CD14-positive monocyte (primary cell): ENCODE data around the gene RSPH3. TPM values are rescaled to one million over a fixed set of nuclear protein-coding genes. Genes with fewer than 3 reads are reported as not detected.
"Not testable (repeated sequence)": the region's sequence is repeated elsewhere in the genome, so short reads cannot be mapped to it uniquely, and the experiment has no call there.

ENCODE experiments used
- DNase-seq, 3 donors: peaks; one replicate each; pipeline ENCODE4 v3.0.0-alpha.2; 2011 to 2022
- H2AFZ ChIP-seq: 2 replicates; pipeline ENCODE4 v1.6.0; 2012; ENCODE audit warnings: mild to moderate bottlenecking, low read depth, low read length, inconsistent platforms; ENCODE audit not compliant: insufficient read depth, poor library complexity, severe bottlenecking
- H3K27ac ChIP-seq, 2 donors: 1 replicate in 1 of 2; 2 replicates in 1 of 2; pipeline ENCODE4 v1.5.1; 2012 to 2013; ENCODE audit warnings: low read length in 2 of 2, control low read depth in 1 of 2, inconsistent platforms in 1 of 2, low read depth in 1 of 2, mild to moderate bottlenecking in 1 of 2
- H3K27me3 ChIP-seq, 2 donors: one replicate each; pipeline versions ENCODE4 v1.6.0 to v1.6.1; 2011 to 2013; ENCODE audit warnings: low read length in 2 of 2; ENCODE audit not compliant: control insufficient read depth in 2 of 2, insufficient read depth in 2 of 2
- H3K36me3 ChIP-seq, 2 donors: replicated peaks in 1 of 2; 1 replicate in 1 of 2; 2 replicates in 1 of 2; pipeline versions ENCODE4 v1.5.1 to v1.6.1; 2012 to 2013; ENCODE audit warnings: low read length in 2 of 2, control low read depth in 1 of 2, inconsistent platforms in 1 of 2, mild to moderate bottlenecking in 1 of 2; ENCODE audit not compliant: insufficient read depth in 2 of 2, control insufficient read depth in 1 of 2
- H3K4me1 ChIP-seq, 2 donors: 1 replicate in 1 of 2; 2 replicates in 1 of 2; pipeline versions ENCODE4 v1.5.1 to v1.6.1; 2012 to 2013; ENCODE audit warnings: low read length in 2 of 2, control low read depth in 1 of 2, inconsistent platforms in 1 of 2, mild to moderate bottlenecking in 1 of 2, moderate library complexity in 1 of 2; ENCODE audit not compliant: insufficient read depth in 2 of 2, control insufficient read depth in 1 of 2
- H3K4me2 ChIP-seq: replicated peaks from 2 replicates; pipeline ENCODE3; 2012; ENCODE audit warnings: low read length, moderate library complexity, mild to moderate bottlenecking; ENCODE audit not compliant: poor library complexity, severe bottlenecking; ENCODE audit errors: extremely low read depth
- H3K4me3 ChIP-seq, 3 experiments: fragments of 200-600 bp in 1 of 3; sonication (generic) in 1 of 3; replicated peaks in 1 of 3; 1 replicate in 2 of 3; 2 replicates in 1 of 3; pipeline ENCODE4 v1.5.1; 2011 to 2013; ENCODE audit warnings: low read length in 3 of 3, mild to moderate bottlenecking in 3 of 3, control low read depth in 2 of 3, low read depth in 2 of 3, inconsistent platforms in 1 of 3, moderate library complexity in 1 of 3
- H3K79me2 ChIP-seq: 2 replicates; pipeline ENCODE4 v1.6.0; 2012; ENCODE audit warnings: mild to moderate bottlenecking, control low read depth, inconsistent platforms, low read length, moderate library complexity; ENCODE audit not compliant: insufficient read depth
- H3K9ac ChIP-seq: 2 replicates; pipeline ENCODE4 v1.6.0; 2017; ENCODE audit warnings: low read length, mild to moderate bottlenecking; ENCODE audit not compliant: insufficient read depth, poor library complexity, severe bottlenecking
- H3K9me3 ChIP-seq, 2 donors: replicated peaks in 1 of 2; 1 replicate in 1 of 2; 2 replicates in 1 of 2; pipeline versions ENCODE4 v1.5.1 to v1.6.1; 2012 to 2013; ENCODE audit warnings: low read length in 2 of 2, control low read depth in 1 of 2; ENCODE audit not compliant: control insufficient read depth in 1 of 2, insufficient read depth in 1 of 2
- H4K20me1 ChIP-seq: 2 replicates; pipeline ENCODE4 v1.6.0; 2012; ENCODE audit warnings: mild to moderate bottlenecking, low read length, control low read depth, moderate library complexity; ENCODE audit not compliant: insufficient read depth
- H3K27ac Mint-ChIP-seq, 7 donors: one replicate each; pipeline ENCODE4 v1.8.0; 2020; ENCODE audit warnings: mild to moderate bottlenecking in 7 of 7, mixed read lengths in 7 of 7, moderate library complexity in 6 of 7, inconsistent platforms in 2 of 7
- H3K27me3 Mint-ChIP-seq, 3 donors: one replicate each; pipeline ENCODE4 v1.8.0; 2021 to 2022; ENCODE audit warnings: low read depth in 3 of 3, mild to moderate bottlenecking in 3 of 3, mixed read lengths in 3 of 3, moderate library complexity in 3 of 3, inconsistent platforms in 1 of 3
- H3K36me3 Mint-ChIP-seq, 2 donors: one replicate each; pipeline ENCODE4 v1.8.0; 2020; ENCODE audit warnings: mixed read lengths in 2 of 2, inconsistent platforms in 1 of 2, mild to moderate bottlenecking in 1 of 2
- H3K4me1 Mint-ChIP-seq: one replicate; pipeline ENCODE4 v1.8.0; 2020; ENCODE audit warnings: mild to moderate bottlenecking, mixed read lengths
- H3K4me3 Mint-ChIP-seq, 2 donors: one replicate each; pipeline ENCODE4 v1.8.0; 2020; ENCODE audit warnings: mild to moderate bottlenecking in 2 of 2, mixed read lengths in 2 of 2, moderate library complexity in 1 of 2
- H3K9me3 Mint-ChIP-seq, 7 donors: one replicate each; pipeline ENCODE4 v1.8.0; 2020 to 2022; ENCODE audit warnings: mixed read lengths in 7 of 7, mild to moderate bottlenecking in 6 of 7, moderate library complexity in 6 of 7, inconsistent platforms in 2 of 7
- WGBS: methylation state at CpG from one replicate; pipeline ENCODE4 v1.1.5; 2013; ENCODE audit warnings: missing lambda C conversion rate; ENCODE audit not compliant: insufficient coverage; 5-methylcytosine and 5-hydroxymethylcytosine counted together
- intact Hi-C, 2 donors: fragments of 100-400 bp; cut with micrococcal nuclease; formaldehyde crosslinking; loops; one replicate each; pipeline versions ENCODE4 v1.15.0 to v1.15.1; 2023
- polyA plus RNA-seq, 3 donors: library from polyadenylated mRNA; depleted of rRNA in 1 of 3; unstranded in 2 of 3; stranded (reverse) in 1 of 3; fragments of 300-500 nt in 2 of 3; fragments of >200 nt in 1 of 3; fragmentation: Illumina TruSeq in 2 of 3; gene quantifications; 1 replicate in 2 of 3; 2 replicates in 1 of 3; pipeline ENCODE4 v1.2.3, GENCODE V29; 2012 to 2021
- TF ChIP-seq, protein P1 (sequence below): fragments of 200-600 bp; IDR thresholded peaks from one replicate; pipeline ENCODE4 v1.8.0; 2022; ENCODE audit warnings: antibody characterized with exemption, mild to moderate bottlenecking

Gene RSPH3
- polyA plus RNA-seq, 3 donors = 2.8 to 9.6 (median 4.6) TPM

DNA sequence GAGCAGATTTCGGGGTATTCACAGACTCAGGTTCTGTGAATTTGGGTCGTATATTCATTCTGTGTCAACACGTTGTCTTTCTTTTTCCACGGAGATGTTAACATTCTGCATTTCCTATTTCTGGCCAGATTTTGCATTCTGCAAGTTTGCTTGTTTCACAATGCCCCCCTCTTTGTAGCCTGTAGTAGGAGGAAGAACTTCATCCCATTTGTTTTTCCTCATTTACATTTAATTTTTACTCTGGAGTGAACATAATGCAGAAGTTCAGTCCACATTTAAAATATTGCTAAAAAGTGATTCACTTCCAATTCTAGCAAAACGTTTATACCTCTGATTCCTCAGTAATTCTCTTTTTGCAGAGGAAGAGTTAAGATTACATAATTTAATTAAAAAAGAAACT, 31.8 kb upstream of the RSPH3 start:
- TF ChIP-seq, protein P1, sequence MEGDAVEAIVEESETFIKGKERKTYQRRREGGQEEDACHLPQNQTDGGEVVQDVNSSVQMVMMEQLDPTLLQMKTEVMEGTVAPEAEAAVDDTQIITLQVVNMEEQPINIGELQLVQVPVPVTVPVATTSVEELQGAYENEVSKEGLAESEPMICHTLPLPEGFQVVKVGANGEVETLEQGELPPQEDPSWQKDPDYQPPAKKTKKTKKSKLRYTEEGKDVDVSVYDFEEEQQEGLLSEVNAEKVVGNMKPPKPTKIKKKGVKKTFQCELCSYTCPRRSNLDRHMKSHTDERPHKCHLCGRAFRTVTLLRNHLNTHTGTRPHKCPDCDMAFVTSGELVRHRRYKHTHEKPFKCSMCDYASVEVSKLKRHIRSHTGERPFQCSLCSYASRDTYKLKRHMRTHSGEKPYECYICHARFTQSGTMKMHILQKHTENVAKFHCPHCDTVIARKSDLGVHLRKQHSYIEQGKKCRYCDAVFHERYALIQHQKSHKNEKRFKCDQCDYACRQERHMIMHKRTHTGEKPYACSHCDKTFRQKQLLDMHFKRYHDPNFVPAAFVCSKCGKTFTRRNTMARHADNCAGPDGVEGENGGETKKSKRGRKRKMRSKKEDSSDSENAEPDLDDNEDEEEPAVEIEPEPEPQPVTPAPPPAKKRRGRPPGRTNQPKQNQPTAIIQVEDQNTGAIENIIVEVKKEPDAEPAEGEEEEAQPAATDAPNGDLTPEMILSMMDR = no peak
- H3K27me3 ChIP-seq = no peaks in the 10 kb centered on the region
- Mint-ChIP-seq H3K4me3 (peak overlapping the region; percentile 1 to 75), H3K4me1 (peaks cover 55% of the 10 kb centered on the region), H3K27me3 (no peaks in the 10 kb centered on the region), H3K36me3 (peaks cover 23 to 25% of the 10 kb centered on the region in 2 donors), H3K9me3 (peaks cover 0 to 2% (median 0%) of the 10 kb centered on the region in 7 donors), H3K27ac (peak overlapping the region; percentile 36 to 91 (median 87))
- intact Hi-C loops = no loop called here
- peak overlapping the region; percentile 49 to 67 for H3K27ac ChIP-seq
- H3K4me2 ChIP-seq = peak overlapping the region; percentile 76
- H3K79me2 ChIP-seq = peaks cover 25% of the 10 kb centered on the region
- H3K36me3 ChIP-seq = peaks cover 24 to 25% of the 10 kb centered on the region in 2 donors
- peaks cover 19% of the 10 kb centered on the region for H4K20me1 ChIP-seq
- H3K9me3 ChIP-seq = no peaks in the 10 kb centered on the region
- no peak overlapping the region for H3K9ac ChIP-seq
- 67% methylated on average over 1 of the region's 5 CpGs for WGBS
- peaks cover 50 to 64% of the 10 kb centered on the region in 2 donors for H3K4me1 ChIP-seq
- DNase-seq = peak in 2 of 3 donors; percentile 47 to 59
- peak overlapping the region; percentile 6 to 67 (median 39) for H3K4me3 ChIP-seq
- peak overlapping the region; percentile 7 for H2AFZ ChIP-seq

DNA sequence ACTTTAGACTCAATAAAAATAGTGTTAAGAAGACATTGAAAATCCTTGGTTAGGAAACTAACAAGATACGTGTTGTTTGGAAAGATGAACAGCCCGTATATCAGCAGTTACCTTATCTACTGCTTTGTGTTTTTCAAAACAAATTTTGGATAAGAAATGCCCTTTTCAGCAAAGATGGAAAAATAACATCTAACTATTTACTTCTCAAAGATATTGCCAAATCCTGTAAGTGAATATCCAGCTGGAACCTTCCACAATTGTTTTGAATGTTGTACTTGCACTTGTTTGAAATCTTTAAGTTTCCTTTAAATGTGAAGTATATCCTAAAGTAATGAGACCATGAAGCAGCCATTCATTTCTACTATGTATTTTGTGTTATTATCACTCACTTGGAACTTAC, 30.2 kb upstream of the RSPH3 start:
- no CpG with 5 or more reads among the region's 2 CpGs for WGBS
- Mint-ChIP-seq H3K36me3 (peaks cover 12 to 16% of the 10 kb centered on the region in 2 donors), H3K9me3 (peaks cover 7 to 9% (median 9%) of the 10 kb centered on the region in 7 donors), H3K27me3 (no peaks in the 10 kb centered on the region), H3K4me1 (peaks cover 44% of the 10 kb centered on the region), H3K27ac (no peak overlapping the region), H3K4me3 (no peak overlapping the region)
- no peak overlapping the region for H3K27ac ChIP-seq
- no peak overlapping the region for H3K4me3 ChIP-seq
- intact Hi-C loops = no loop called here
- TF ChIP-seq, protein P1 = no peak
- peaks cover 37 to 48% of the 10 kb centered on the region in 2 donors for H3K4me1 ChIP-seq
- H3K9me3 ChIP-seq = peaks cover 4 to 9% of the 10 kb centered on the region in 2 donors
- H3K79me2 ChIP-seq = peaks cover 8% of the 10 kb centered on the region
- peaks cover 8% of the 10 kb centered on the region in 2 donors for H3K36me3 ChIP-seq
- no peak overlapping the region for H2AFZ ChIP-seq
- peaks cover 3% of the 10 kb centered on the region for H4K20me1 ChIP-seq
- no peaks in the 10 kb centered on the region for H3K27me3 ChIP-seq
- H3K4me2 ChIP-seq = no peak overlapping the region
- DNase-seq = no peak
- no peak overlapping the region for H3K9ac ChIP-seq

- H3K4me1 ChIP-seq, intact Hi-C loops, H3K4me1 Mint-ChIP-seq, H3K4me3 ChIP-seq, DNase-seq, H2AFZ ChIP-seq, H3K27me3 Mint-ChIP-seq, H4K20me1 ChIP-seq, H3K79me2 ChIP-seq, H3K27me3 ChIP-seq, H3K27ac Mint-ChIP-seq, H3K27ac ChIP-seq, H3K36me3 ChIP-seq, H3K4me3 Mint-ChIP-seq, H3K4me2 ChIP-seq, H3K9ac ChIP-seq: not testable (repeated sequence)
- H3K9me3 Mint-ChIP-seq = peaks cover 9 to 26% (median 19%) of the 10 kb centered on the region in 7 donors
- H3K9me3 ChIP-seq = peaks cover 15 to 22% of the 10 kb centered on the region in 2 donors
- 100% methylated on average over 1 of the region's 1 CpG for WGBS
- H3K36me3 Mint-ChIP-seq = peaks cover 12 to 14% of the 10 kb centered on the region in 2 donors
Observed at GRCh38 chr6:159025224-159025623, 25.2 kb upstream of the RSPH3 start.
